Measurements from ENCODE around the gene MC2R.

DNA sequence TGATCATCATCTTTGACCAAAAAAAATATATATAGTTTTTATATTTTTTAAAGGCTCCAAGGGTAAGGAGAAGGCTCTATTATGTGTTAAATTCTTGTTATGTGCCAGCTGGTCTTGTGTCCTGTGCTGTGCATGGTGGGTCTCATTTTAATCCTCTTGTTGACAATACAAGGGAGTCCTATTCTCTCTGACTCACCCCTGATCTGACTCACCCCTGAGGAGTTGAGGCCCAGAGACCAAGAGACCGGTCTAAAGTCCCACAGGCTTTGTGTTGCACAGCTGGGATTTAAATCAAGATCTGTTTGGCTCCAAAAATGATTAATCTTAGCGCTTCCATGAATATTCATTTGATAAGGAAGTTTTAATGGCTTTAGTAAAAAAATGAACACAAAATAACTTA lies 25.7 kb downstream of the MC2R start:
- TF ChIP-seq CTCF (conservative IDR thresholded peaks at IDR 0.05) (no peak), ZFX (IDR thresholded peaks at IDR 0.05) (no peak)
